ENCODE data around the gene TMEM26. TPM values are rescaled to one million over a fixed set of nuclear protein-coding genes. Genes with fewer than 3 reads are reported as not detected.
"Not testable (repeated sequence)": the region's sequence is repeated elsewhere in the genome, so short reads cannot be mapped to it uniquely, and the experiment has no call there.

The TMEM26 gene
- polyA plus RNA-seq, 4 donors, result 7.2 to 8.8 (median 8.6) TPM

DNA sequence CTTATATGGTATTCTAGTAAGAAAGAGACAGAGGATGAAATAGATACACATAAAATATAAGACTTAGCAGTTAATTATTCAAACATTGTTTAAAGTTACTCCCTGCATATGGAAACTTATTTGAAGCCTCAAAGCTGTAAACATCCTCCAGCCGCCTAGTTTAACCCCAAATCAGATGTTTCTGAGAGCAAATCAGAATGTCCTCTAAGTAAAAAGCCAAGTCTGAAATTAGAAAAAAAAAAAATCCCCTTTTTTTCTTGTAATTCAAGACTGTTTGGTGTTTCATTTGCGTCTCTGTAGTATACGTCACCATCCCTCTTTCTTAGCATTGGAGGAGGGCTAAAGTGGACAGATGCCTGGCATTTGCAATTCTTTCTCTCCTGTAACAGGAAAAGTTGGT, 46.4 kb downstream of the TMEM26 start:
- DNase-seq (ENCODE audit: low read depth in 4 of 4, low spot score in 3 of 4), result no peak

DNA sequence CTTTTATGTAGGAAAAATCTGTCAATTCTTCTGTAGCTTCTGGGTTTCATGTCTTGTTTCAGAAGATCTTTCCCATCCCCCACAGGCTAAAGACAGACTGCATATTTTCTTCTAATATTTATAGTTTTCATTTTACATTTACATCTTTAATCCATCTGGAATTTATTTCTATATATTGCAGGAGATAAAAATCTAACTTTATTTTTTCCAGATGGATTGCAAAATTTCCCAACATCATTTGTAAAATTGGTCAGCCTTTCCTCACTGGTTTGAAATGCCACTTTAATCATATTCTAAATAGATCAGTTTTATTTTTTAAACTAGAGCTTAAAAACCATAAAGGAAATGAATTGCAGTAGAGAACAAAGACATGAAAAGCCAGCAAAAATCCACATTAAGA, 46.9 kb downstream of the TMEM26 start:
- no peak for DNase-seq (ENCODE audit: low read depth in 4 of 4, low spot score in 3 of 4)

DNA sequence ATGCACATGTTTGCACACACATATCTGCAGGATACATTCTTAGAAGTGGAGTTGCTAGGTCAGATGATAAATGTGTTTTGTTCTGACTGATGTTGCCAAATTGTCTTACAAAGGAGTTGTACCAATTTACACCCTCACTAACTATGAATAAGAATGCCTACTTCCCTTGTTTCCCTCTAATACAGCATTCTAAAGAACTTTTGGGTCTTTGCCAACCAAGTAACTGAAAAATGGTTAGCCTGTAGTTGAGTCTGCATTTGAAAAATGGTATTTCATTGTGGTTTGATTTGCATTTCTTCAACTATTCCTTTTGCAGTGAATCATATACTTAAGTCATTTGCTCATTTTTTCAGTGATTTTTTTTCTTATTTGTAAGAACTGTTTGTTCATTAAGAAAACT, 48.4 kb downstream of the TMEM26 start:
- no peak for DNase-seq (ENCODE audit: low read depth in 4 of 4, low spot score in 3 of 4)

DNA sequence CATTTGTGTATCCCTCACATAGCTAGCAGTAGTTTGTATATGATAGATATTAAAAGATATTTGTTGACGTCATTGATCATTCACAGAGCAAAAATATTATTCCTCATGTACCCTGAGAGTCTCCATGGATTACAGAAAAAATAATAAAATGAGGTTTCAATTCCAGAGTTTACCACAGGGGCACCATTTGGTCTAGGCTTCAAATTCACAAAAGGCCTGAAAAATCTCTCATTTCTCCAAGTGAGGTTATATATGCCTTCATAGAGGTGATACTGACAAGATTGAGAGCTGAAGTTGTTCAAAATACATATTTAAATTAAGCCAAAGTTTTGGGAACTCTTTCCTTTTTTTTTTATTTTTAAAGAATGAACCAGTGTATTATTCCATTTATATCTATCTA, 52.7 kb downstream of the TMEM26 start:
- DNase-seq (ENCODE audit: low read depth in 4 of 4, low spot score in 3 of 4), result no peak

- no peak for DNase-seq (ENCODE audit: low read depth in 4 of 4, low spot score in 3 of 4)
Observed at GRCh38 chr10:61399406-61399805, 53.8 kb downstream of the TMEM26 start.

DNA sequence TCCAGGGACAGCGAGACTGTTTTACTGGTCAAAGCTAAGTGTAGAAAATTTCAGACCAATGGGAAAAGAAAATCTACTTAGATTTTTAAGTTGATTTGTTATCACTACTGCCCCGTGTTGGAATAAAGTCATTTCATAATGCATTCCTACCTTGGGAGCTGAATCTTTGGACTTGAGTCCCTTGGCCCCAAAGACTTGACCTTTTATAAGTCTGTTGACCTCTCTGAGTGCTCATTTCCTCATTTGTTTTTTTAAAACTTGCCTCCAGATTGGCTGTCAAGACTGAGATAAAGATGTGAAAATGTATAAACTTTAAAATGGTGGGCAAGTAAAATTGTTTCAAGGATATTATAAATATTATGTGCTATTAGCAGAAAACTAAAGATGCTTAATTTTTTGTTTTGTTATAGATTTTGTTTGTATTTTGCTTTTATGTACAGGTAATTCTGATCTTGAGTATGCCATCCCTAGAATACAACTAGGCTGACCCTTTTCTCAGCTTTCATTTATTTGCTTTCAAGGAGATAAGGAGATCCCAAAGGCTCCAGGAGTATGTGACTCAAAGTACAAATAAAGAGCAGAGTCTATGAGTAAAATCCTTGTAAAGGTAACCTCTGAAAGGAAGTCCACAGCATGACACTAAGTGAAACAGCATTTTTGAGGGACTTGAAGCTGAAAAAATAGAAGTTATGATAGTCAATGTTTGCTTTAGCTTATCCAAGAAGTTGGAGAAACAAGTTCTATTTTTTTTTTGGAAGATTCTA, 54.6 kb downstream of the TMEM26 start:
- no peak for DNase-seq (ENCODE audit: low read depth in 4 of 4, low spot score in 3 of 4)

- DNase-seq (ENCODE audit: low read depth in 4 of 4, low spot score in 3 of 4), result no peak
Observed at GRCh38 chr10:61397175-61397986, 55.8 kb downstream of the TMEM26 start.

DNA sequence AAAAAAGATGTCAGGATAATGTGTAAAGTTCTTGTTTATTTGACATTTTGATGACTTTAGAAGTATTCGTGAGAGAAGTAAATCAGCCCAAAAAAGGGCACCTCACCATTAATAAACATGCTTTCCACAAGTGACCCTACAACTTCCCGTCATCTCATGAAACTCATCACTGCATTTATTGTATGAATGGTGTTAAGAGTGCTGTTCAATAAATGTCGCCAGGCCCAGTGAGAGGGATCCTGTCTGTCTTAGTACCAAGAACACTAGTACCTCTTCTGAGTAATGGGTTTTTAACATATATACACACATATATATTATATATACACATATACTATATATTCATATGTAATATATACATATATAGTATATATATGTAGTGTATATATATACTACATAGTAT, 61.9 kb downstream of the TMEM26 start:
- no peak for DNase-seq (ENCODE audit: low read depth in 4 of 4, low spot score in 3 of 4)

DNA sequence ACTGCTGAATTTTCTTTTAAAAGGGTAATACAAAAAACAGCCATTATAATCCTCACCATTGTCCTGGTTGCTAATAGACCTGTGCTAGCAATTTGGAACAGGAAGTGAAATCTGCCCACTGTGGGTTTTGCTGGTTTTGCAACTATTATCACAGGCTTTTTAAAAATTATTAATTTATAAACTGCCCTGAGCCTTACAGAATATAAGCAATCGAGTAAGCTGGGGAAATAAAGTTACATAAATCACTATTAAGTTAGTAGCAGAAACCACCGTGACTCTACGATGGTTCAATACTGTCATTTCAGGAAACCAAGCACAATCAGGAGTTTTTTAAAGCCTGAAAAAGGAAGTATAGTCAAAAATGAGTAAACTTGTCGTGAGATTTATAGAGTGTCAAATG, 62.3 kb downstream of the TMEM26 start:
- no peak for DNase-seq (ENCODE audit: low read depth in 4 of 4, low spot score in 3 of 4)

DNA sequence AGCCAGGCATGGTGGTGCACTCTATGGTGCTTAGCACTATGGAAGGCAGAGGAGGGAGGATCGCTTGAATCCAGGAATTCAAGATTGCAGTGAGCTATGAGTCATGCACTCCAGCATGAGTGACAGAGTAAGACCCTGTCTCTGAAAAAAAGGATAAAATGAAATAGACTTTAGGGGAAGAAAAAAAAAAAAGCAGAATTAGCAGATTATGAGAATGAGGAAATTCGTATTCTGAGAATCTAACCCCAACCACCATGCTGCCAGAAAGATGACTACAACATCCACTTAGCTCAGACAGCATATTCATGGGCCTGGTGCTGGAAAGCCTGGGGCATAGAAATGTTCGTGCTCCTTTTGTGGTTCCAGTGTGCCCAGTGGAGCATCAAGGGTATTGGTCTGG, 63.3 kb downstream of the TMEM26 start:
- no peak for DNase-seq (ENCODE audit: low read depth in 4 of 4, low spot score in 3 of 4)

DNA sequence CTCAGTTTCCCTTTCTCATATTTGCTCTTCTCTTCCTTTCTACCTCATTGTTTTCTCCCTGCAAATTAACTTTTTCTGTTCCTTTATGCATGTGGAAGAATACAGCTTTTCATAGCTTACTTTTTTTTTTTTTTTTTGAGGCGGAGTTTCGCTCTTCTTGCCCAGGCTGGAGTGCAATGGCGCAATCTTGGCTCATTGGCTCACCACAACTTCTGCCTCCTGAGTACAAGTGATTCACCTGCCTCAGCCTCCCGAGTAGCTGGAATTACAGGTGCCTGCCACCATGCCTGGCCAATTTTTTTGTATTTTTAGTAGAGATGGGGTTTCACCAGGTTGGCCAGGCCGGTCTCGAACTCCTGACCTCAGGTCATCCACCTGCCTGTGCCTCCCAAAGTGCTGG, 64.2 kb downstream of the TMEM26 start:
- DNase-seq (ENCODE audit: low read depth in 4 of 4, low spot score in 3 of 4), result not testable (repeated sequence)

- no peak for DNase-seq (ENCODE audit: low read depth in 4 of 4, low spot score in 3 of 4)
Observed at GRCh38 chr10:61385231-61386001, 67.8 kb downstream of the TMEM26 start.

DNA sequence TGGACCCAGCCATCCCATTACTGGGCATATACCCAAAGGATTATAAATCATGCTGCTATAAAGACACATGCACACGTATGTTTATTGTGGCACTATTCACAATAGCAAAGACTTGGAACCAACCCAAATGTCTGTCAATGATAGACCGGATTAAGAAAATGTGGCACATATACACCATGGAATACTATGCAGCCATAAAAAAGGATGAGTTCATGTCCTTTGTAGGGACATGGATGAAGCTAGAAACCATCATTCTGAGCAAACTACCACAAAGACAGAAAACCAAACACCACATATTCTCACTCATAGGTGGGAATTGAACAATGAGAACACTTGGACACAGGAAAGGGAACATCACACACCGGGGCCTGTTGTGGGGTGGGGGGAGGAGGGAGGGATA, 72.0 kb downstream of the TMEM26 start:
- not testable (repeated sequence) for DNase-seq (ENCODE audit: low read depth in 4 of 4, low spot score in 3 of 4)

DNA sequence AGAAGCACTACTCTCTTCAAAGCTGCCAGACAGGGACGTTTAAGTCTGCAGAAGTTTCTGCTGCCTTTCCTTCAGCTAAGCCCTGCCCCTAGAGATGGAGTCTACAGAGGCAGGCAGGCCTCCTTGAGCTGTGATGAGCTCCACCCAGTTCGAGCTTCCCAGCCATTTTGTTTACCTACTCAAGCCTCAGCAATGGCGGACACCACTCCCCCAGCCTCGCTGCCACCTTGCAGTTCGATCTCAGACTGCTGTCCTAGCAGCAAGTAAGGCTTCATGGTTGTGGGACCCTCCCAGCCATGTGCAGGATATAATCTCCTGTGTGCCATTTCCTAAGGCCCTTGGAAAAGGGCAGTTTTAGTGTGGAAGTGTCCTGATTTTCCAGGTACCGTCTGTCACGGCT, 74.3 kb downstream of the TMEM26 start:
- no peak for DNase-seq (ENCODE audit: low read depth in 4 of 4, low spot score in 3 of 4)

- no peak for DNase-seq (ENCODE audit: low read depth in 4 of 4, low spot score in 3 of 4)
Observed at GRCh38 chr10:61376908-61377368, 76.2 kb downstream of the TMEM26 start.

DNA sequence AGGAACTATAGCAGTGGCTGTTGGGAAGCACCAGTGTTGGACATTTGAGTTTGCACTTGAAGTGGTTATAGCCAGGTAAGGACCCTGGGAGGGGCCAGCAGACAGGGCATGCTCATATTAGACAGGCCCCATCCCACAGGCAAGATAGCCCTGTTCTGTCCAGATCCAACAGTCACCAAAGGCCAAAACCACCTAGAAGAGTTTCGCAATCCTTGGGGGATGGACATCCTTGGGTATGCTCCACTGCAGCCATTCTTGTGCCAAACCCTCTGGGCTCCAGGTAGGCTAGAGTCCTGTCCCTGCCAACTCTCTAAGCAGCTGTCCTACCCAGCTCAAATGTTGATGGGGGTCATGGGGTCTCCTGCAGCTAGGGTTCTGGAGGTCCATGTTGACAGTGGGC, 76.8 kb downstream of the TMEM26 start:
- no peak for DNase-seq (ENCODE audit: low read depth in 4 of 4, low spot score in 3 of 4)

GRCh38 chr10:61366365-61366764, 86.8 kb downstream of the TMEM26 start:
- DNase-seq (ENCODE audit: low read depth in 4 of 4, low spot score in 3 of 4), result no peak

GRCh38 chr10:61364619-61365018, 88.6 kb downstream of the TMEM26 start:
- no peak for DNase-seq (ENCODE audit: low read depth in 4 of 4, low spot score in 3 of 4)

DNA sequence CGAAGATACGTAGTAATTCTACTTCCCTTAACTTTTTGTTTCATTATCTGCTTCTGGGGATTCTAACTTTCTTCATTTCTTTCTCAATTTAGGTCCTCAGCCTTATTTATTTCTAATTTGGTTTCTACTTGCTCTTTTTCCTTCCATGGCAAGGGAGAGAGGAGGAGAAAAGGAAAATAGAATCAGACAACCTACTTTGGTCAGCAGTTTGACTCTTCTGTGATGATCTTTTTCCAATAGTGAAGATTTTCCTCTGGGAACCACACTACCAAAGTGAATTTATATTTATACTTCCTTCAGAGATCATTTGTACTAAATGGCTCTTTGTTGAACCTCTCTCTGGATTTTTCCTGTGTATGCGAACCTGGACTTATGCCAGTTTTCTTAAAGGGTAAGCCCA, 90.2 kb downstream of the TMEM26 start:
- DNase-seq (ENCODE audit: low read depth in 4 of 4, low spot score in 3 of 4), result no peak

GRCh38 chr10:61359452-61359851, 93.7 kb downstream of the TMEM26 start:
- DNase-seq (ENCODE audit: low read depth in 4 of 4, low spot score in 3 of 4), result no peak

DNA sequence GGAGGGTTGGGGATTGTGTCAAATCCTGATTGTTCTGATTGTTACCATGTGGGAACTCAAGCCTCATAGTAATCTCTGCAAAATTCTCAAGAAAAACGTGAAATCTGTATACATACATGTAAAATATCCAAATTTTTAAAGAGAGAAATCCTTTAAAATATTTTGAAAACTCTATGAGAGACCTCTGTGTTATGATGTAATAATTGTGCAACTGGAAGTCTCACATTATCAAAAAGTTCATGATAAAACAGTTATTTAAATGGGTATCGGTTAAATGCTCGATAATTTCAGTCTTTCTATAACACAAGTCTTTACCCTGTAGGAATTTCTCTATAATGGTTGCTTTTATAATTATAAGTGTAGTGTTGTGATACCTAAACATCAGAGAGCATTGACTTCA, 95.5 kb downstream of the TMEM26 start:
- no peak for DNase-seq (ENCODE audit: low read depth in 4 of 4, low spot score in 3 of 4)
